Transverse colon (tissue), 4 donors: ENCODE data around the gene ROPN1B. TPM values are rescaled to one million over a fixed set of nuclear protein-coding genes. Genes with fewer than 3 reads are reported as not detected.
A peak's percentile ranks its signal among the peaks of the same experiment; 100 is the strongest.

ENCODE experiments used
- DNase-seq: peaks from one replicate; pipeline ENCODE4 v3.0.0-alpha.2; 2019
- H3K27ac ChIP-seq, 4 donors: fragments of 200-600 bp; sonication (generic); 2 replicates each; pipeline ENCODE4 v1.5.1; 2016 to 2018; ENCODE audit warnings: inconsistent platforms in 4 of 4
- H3K27me3 ChIP-seq: fragments of 200-600 bp; sonication (generic); 2 replicates; pipeline ENCODE4 v1.5.1; 2017; ENCODE audit warnings: inconsistent platforms
- H3K36me3 ChIP-seq, 4 donors: fragments of 200-600 bp; sonication (generic); 2 replicates each; pipeline ENCODE4 v1.5.1; 2017 to 2019; ENCODE audit warnings: inconsistent platforms in 4 of 4
- H3K4me1 ChIP-seq, 4 donors: fragments of 200-600 bp; sonication (generic); 2 replicates each; pipeline ENCODE4 v1.5.1; 2017 to 2020; ENCODE audit warnings: inconsistent platforms in 4 of 4
- H3K4me3 ChIP-seq, 4 donors: fragments of 200-600 bp; sonication (generic); 1 replicate in 1 of 4; 2 replicates in 3 of 4; pipeline versions ENCODE4 v1.5.1 to v1.6.1; 2017 to 2019; ENCODE audit warnings: inconsistent platforms in 4 of 4
- H3K9me3 ChIP-seq, 2 donors: fragments of 200-600 bp; sonication (generic); 2 replicates each; pipeline ENCODE4 v1.5.1; 2017 to 2019; ENCODE audit warnings: inconsistent platforms in 2 of 2
- CTCF ChIP-seq, 5 experiments: fragments of 200-600 bp in 3 of 5; fragments of 450-650 bp in 2 of 5; sonication (generic) in 3 of 5; IDR thresholded peaks; 1 replicate in 2 of 5; 2 replicates in 3 of 5; pipeline ENCODE4 v1.5.1; 2016 to 2017; ENCODE audit warnings: antibody characterized with exemption in 5 of 5, inconsistent platforms in 3 of 5, mild to moderate bottlenecking in 2 of 5, moderate library complexity in 1 of 5
- EP300 ChIP-seq: sonication (generic); formaldehyde crosslinking; IDR thresholded peaks from one replicate; pipeline ENCODE4 v1.6.1; 2017; ENCODE audit warnings: antibody characterized with exemption, low read depth
- POLR2A ChIP-seq: fragments of 450-650 bp; IDR thresholded peaks from one replicate; pipeline ENCODE4 v1.6.1; 2016; ENCODE audit warnings: antibody characterized with exemption, mild to moderate bottlenecking, moderate library complexity
- POLR2AphosphoS5 ChIP-seq, 3 donors: sonication (generic); formaldehyde crosslinking; IDR thresholded peaks; one replicate each; pipeline ENCODE4 v1.6.1; 2016; ENCODE audit warnings: antibody characterized with exemption in 3 of 3
- WGBS, 2 donors: methylation state at CpG; one replicate each; pipeline ENCODE4 v1.1.5; 2018; ENCODE audit warnings: low coverage in 1 of 2; 5-methylcytosine and 5-hydroxymethylcytosine counted together
- in situ Hi-C, 4 donors: fragments of 200-750 bp; cut with MboI; loops; one replicate each; pipeline versions ENCODE4 v1.15.0 to v1.15.1; 2017; ENCODE audit warnings: low sequenced_read_pairs in 3 of 4, low pct_ligation_motif_present in 1 of 4, low pct_unique_long_range_greater_than_20kb in 1 of 4
- intact Hi-C: fragments of 100-400 bp; cut with DNase I; formaldehyde crosslinking; loops from one replicate; pipeline ENCODE4 v1.15.1; 2023; ENCODE audit warnings: low total_unique reads
- total RNA-seq, 4 donors: library from RNA; depleted of rRNA; stranded (reverse); fragments of >200 nt; gene quantifications; one replicate each; pipeline ENCODE4 v1.1.0, GENCODE V29; 2016

ROPN1B gene
- total RNA-seq, 4 donors from 2014 or later, result not detected

DNA sequence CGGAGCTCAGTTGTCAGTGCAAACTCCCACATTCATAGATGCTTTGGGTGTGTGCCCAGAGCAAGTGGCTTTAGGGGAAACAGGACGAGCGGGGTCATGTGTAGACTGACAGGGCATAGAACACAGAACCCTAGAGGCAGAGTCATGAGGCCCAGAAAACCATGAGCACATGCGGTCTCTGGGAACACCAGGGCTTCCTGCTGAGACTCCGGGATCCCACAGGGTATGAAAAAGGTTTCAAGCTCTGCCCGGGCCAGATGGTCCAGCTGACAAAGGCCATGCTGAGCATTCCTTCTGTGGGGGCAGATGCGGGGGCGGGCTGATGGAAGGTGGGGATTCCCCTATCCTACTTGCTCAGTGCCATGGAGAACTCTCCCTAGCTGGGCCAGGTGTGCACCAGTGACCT is 44.8 kb downstream of the ROPN1B start:
- TF ChIP-seq EP300 (no peak), POLR2AphosphoS5 (IDR thresholded peaks at IDR 0.05) (no peak), CTCF (IDR thresholded peaks at IDR 0.05) (no peak), POLR2A (no peak)
- in situ Hi-C loops, result no loop called here
- H3K36me3 ChIP-seq, result no peaks in the 10 kb centered on the region
- peaks cover 0 to 5% (median 0%) of the 10 kb centered on the region in 4 donors for H3K4me1 ChIP-seq
- H3K27me3 ChIP-seq, result no peaks in the 10 kb centered on the region
- DNase-seq, result no peak
- no peak overlapping the region for H3K27ac ChIP-seq
- H3K9me3 ChIP-seq, result no peaks in the 10 kb centered on the region
- 91 to 100% methylated on average over 1 to 8 of the region's 8 CpGs for WGBS, 2 donors
- no peak overlapping the region for H3K4me3 ChIP-seq
- intact Hi-C loops, result no loop called here

GRCh38 chr3:126014252-126014651 is 45.3 kb downstream of the ROPN1B start:
- Histone ChIP-seq H3K36me3 (no peaks in the 10 kb centered on the region), H3K9me3 (no peaks in the 10 kb centered on the region), H3K27ac (no peak overlapping the region), H3K27me3 (no peaks in the 10 kb centered on the region), H3K4me1 (peaks cover 0 to 5% (median 0%) of the 10 kb centered on the region in 4 donors), H3K4me3 (no peak overlapping the region)
- in situ Hi-C loops (no loop called here), intact Hi-C loops (no loop called here)
- TF ChIP-seq EP300 (no peak), POLR2AphosphoS5 (IDR thresholded peaks at IDR 0.05) (peak in 1 of 3 donors; percentile 22)
- 67% methylated on average over 4 of the region's 4 CpGs; no CpG with 5 or more reads in 1 of the 2 donors for WGBS, 2 donors
- DNase-seq, result no peak

GRCh38 chr3:126015075-126015474 is 46.1 kb downstream of the ROPN1B start:
- H3K4me3 ChIP-seq, result no peak overlapping the region
- 84 to 86% methylated on average over 5 to 10 of the region's 10 CpGs for WGBS, 2 donors
- peaks cover 0 to 5% (median 0%) of the 10 kb centered on the region in 4 donors for H3K4me1 ChIP-seq
- DNase-seq, result no peak
- in situ Hi-C loops, result no loop called here
- no peaks in the 10 kb centered on the region for H3K9me3 ChIP-seq
- no peak overlapping the region for H3K27ac ChIP-seq
- no peaks in the 10 kb centered on the region for H3K27me3 ChIP-seq
- H3K36me3 ChIP-seq, result no peaks in the 10 kb centered on the region
- TF ChIP-seq POLR2A (no peak), CTCF (IDR thresholded peaks at IDR 0.05) (no peak), EP300 (no peak), POLR2AphosphoS5 (IDR thresholded peaks at IDR 0.05) (no peak)
- intact Hi-C loops, result no loop called here

GRCh38 chr3:126016616-126017015 is 47.6 kb downstream of the ROPN1B start:
- Histone ChIP-seq H3K4me3 (no peak overlapping the region), H3K27ac (no peak overlapping the region), H3K36me3 (no peaks in the 10 kb centered on the region), H3K27me3 (no peaks in the 10 kb centered on the region), H3K9me3 (no peaks in the 10 kb centered on the region), H3K4me1 (peaks cover 0 to 5% (median 0%) of the 10 kb centered on the region in 4 donors)
- 99 to 100% methylated on average over 4 to 8 of the region's 8 CpGs for WGBS, 2 donors
- TF ChIP-seq CTCF (IDR thresholded peaks at IDR 0.05), result no peak
- TF ChIP-seq EP300, result no peak
- TF ChIP-seq POLR2A, result no peak
- TF ChIP-seq POLR2AphosphoS5 (IDR thresholded peaks at IDR 0.05), result no peak
- no peak for DNase-seq
- intact Hi-C loops, result no loop called here
- in situ Hi-C loops, result no loop called here

DNA sequence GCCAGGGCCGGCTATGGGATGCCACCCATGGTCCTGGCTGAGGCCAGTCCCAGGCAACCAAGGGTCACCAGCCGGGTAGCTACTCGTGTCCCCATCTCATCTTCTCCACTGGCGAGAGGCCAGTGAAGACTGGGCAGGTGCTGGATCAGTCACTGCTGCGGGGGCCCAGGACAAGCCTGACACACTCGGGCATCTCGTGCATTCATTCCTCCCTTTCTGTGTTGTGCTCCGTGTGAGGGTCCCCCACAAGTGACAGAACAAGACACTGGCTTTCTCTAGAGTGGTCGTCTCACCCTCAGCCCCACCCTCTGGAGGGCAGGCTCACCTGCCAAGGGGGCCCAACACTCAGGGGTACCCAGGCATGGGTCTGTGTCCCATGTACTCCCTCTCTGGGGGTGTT is 48.4 kb downstream of the ROPN1B start:
- H3K9me3 ChIP-seq, result no peaks in the 10 kb centered on the region
- no peaks in the 10 kb centered on the region for H3K36me3 ChIP-seq
- 92% methylated on average over 9 of the region's 9 CpGs; no CpG with 5 or more reads in 1 of the 2 donors for WGBS, 2 donors
- H3K4me1 ChIP-seq, result peaks cover 0 to 5% (median 0%) of the 10 kb centered on the region in 4 donors
- intact Hi-C loops, result no loop called here
- in situ Hi-C loops, result no loop called here
- no peak overlapping the region for H3K27ac ChIP-seq
- no peaks in the 10 kb centered on the region for H3K27me3 ChIP-seq
- no peak for DNase-seq
- TF ChIP-seq POLR2AphosphoS5 (IDR thresholded peaks at IDR 0.05), result no peak
- TF ChIP-seq EP300, result no peak
- TF ChIP-seq POLR2A, result no peak
- TF ChIP-seq CTCF (IDR thresholded peaks at IDR 0.05), result no peak
- H3K4me3 ChIP-seq, result no peak overlapping the region
